HepG2 (cell line): ENCODE results near the gene SYCE3. TPM values are rescaled to one million over a fixed set of nuclear protein-coding genes. Genes with fewer than 3 reads are reported as not detected.
A peak's percentile ranks its signal among the peaks of the same experiment; 100 is the strongest.

Source experiments
- HDAC2 ChIP-seq: sonication (generic); formaldehyde crosslinking; IDR thresholded peaks from 2 replicates; pipeline ENCODE4 v1.4.0; 2020; ENCODE audit warnings: missing genetic modification reagents
- MAZ ChIP-seq, 2 experiments: sonication (generic) in 1 of 2; formaldehyde crosslinking in 1 of 2; IDR thresholded peaks; 2 replicates each; pipeline versions ENCODE4 v1.5.0 to v1.6.1; 2012 to 2020; ENCODE audit warnings: low read depth in 2 of 2, mild to moderate bottlenecking in 2 of 2, borderline replicate concordance in 1 of 2, improper control_type of control experiment in 1 of 2, low read length in 1 of 2, missing genetic modification reagents in 1 of 2, moderate library complexity in 1 of 2
- REL ChIP-seq: sonication (generic); formaldehyde crosslinking; conservative IDR thresholded peaks from 2 replicates; pipeline ENCODE4 v1.8.0; 2022; ENCODE audit warnings: mild to moderate bottlenecking, missing genetic modification reagents, moderate library complexity
- THAP8 ChIP-seq: sonication (generic); formaldehyde crosslinking; IDR thresholded peaks from 2 replicates; pipeline ENCODE4 v1.5.1; 2020; ENCODE audit warnings: missing genetic modification reagents, mild to moderate bottlenecking, borderline replicate concordance
- THAP9 ChIP-seq: sonication (generic); formaldehyde crosslinking; IDR thresholded peaks from 2 replicates; pipeline ENCODE4; 2020; ENCODE audit warnings: missing genetic modification reagents, mild to moderate bottlenecking, borderline replicate concordance
- TOPORS ChIP-seq: sonication (generic); formaldehyde crosslinking; IDR thresholded peaks from 2 replicates; pipeline ENCODE4 v1.8.0; 2023; ENCODE audit warnings: mild to moderate bottlenecking, missing genetic modification reagents
- ZBTB39 ChIP-seq: sonication (generic); formaldehyde crosslinking; IDR thresholded peaks from 2 replicates; pipeline ENCODE4 v1.5.0; 2020; ENCODE audit warnings: missing genetic modification reagents
- ZNF501 ChIP-seq: sonication (generic); formaldehyde crosslinking; IDR thresholded peaks from 2 replicates; pipeline ENCODE4 v1.5.1; 2020; ENCODE audit warnings: mild to moderate bottlenecking, moderate library complexity, missing genetic modification reagents
- ZNF570 ChIP-seq: sonication (generic); formaldehyde crosslinking; IDR thresholded peaks from 2 replicates; pipeline ENCODE4 v1.4.0; 2020; ENCODE audit warnings: mild to moderate bottlenecking, missing genetic modification reagents, borderline replicate concordance
- ZNF614 ChIP-seq: IDR thresholded peaks from 2 replicates; pipeline ENCODE4 v1.6.1; 2018; ENCODE audit warnings: missing biosample characterization, missing genetic modification reagents, inconsistent platforms, borderline replicate concordance
- ZSCAN25 ChIP-seq: sonication (generic); formaldehyde crosslinking; IDR thresholded peaks from 2 replicates; pipeline ENCODE4 v1.8.0; 2022; ENCODE audit warnings: mild to moderate bottlenecking, missing genetic modification reagents
- polyA plus RNA-seq, 8 experiments: library from polyadenylated mRNA; depleted of rRNA in 3 of 8; stranded (reverse) in 7 of 8; unstranded in 1 of 8; fragments of >200 nt; fragmentation: Illumina TruSeq in 4 of 8; extraction: Trizol in 4 of 8; gene quantifications; 2 replicates each; pipeline versions ENCODE4 v1.2.1 to v1.2.3, GENCODE V29; 2011 to 2016; ENCODE audit warnings: low read depth in 4 of 8, missing spikeins in 1 of 8, mixed read lengths in 1 of 8; ENCODE audit not compliant: insufficient read depth in 1 of 8
- total RNA-seq, 5 experiments: library from RNA; depleted of rRNA; stranded (reverse); fragments of >200 nt; fragmentation: Illumina TruSeq; extraction: Trizol; gene quantifications; 2 replicates each; pipeline ENCODE4 v1.2.3, GENCODE V29; 2016; ENCODE audit warnings: low read depth in 1 of 5
- TF ChIP-seq, protein P1 (sequence below): sonication (generic); formaldehyde crosslinking; IDR thresholded peaks from 2 replicates; pipeline ENCODE4 v1.4.0; 2020; ENCODE audit warnings: mild to moderate bottlenecking, missing genetic modification reagents
- TF ChIP-seq, protein P2 (sequence below): sonication (generic); formaldehyde crosslinking; conservative IDR thresholded peaks from 2 replicates; pipeline ENCODE4 v1.8.0; 2022; ENCODE audit warnings: missing genetic modification reagents

Gene SYCE3
- total and polyA plus RNA-seq, 2 of the 13 experiments (the other 11 are each of a cell fraction or from before 2014, with no cell fraction given): not detected

GRCh38 chr22:50530580-50530876 lies 32.2 kb downstream of the SYCE3 start (continued):
- TF ChIP-seq, protein P1, sequence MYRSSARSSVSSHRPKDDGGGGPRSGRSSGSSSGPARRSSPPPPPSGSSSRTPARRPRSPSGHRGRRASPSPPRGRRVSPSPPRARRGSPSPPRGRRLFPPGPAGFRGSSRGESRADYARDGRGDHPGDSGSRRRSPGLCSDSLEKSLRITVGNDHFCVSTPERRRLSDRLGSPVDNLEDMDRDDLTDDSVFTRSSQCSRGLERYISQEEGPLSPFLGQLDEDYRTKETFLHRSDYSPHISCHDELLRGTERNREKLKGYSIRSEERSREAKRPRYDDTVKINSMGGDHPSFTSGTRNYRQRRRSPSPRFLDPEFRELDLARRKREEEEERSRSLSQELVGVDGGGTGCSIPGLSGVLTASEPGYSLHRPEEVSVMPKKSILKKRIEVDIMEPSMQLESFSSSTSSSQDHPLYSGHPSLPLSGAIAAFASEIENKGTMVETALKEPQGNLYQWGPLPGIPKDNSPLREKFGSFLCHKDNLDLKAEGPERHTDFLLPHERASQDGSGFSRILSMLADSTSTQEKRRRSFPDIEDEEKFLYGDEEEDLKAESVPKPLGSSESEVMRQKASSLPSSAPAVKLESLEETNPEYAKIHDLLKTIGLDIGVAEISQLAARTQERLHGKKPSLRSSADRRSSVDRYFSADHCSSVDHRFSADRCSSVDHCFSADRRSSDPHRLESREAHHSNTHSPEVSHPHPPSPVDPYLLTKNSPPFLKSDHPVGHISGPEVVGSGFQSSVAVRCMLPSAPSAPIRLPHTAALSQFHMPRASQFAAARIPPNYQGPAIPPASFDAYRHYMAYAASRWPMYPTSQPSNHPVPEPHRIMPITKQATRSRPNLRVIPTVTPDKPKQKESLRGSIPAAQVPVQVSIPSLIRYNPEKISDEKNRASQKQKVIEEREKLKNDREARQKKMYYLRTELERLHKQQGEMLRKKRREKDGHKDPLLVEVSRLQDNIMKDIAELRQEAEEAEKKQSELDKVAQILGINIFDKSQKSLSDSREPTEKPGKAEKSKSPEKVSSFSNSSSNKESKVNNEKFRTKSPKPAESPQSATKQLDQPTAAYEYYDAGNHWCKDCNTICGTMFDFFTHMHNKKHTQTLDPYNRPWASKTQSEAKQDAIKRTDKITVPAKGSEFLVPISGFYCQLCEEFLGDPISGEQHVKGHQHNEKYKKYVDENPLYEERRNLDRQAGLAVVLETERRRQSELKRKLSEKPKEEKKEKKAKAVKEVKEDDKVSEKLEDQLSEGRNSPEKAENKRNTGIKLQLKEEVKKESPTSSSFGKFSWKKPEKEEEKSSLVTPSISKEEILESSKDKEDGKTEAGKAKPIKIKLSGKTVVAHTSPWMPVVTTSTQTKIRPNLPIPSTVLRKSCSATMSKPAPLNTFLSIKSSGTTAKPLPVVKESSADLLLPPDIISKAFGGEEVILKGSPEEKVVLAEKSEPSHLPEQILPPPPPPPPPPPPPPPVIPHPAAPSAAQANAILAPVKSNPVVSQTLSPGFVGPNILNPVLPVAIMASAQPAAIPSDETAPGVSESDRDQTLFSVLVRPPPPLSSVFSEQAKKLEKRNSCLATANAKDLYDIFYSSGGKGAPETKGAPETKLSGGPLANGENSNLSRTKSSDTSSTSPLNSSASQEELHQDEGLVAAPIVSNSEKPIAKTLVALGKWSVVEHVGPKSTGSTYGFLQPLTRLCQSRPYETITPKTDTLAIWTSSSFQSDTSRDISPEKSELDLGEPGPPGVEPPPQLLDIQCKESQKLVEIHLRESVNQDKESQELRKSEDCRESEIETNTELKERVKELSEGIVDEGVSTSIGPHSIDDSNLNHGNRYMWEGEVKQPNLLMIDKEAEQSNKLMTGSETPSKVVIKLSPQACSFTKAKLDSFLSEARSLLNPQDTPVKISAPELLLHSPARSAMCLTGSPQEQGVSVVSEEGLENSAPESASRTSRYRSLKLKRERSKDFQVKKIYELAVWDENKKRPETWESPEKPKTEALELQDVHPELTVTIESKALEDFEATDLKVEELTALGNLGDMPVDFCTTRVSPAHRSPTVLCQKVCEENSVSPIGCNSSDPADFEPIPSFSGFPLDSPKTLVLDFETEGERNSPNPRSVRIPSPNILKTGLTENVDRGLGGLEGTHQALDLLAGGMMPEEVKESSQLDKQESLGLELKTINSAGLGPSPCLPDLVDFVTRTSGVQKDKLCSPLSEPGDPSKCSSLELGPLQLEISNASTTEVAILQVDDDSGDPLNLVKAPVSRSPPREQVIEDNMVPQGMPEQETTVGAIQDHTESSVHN (CRISPR knock-in tag): 0 out of 2 replicates have a peak, but pooled peaks have one; percentile 3
- no peak for TF ChIP-seq THAP8 (CRISPR knock-in tag)
- TF ChIP-seq, protein P2, sequence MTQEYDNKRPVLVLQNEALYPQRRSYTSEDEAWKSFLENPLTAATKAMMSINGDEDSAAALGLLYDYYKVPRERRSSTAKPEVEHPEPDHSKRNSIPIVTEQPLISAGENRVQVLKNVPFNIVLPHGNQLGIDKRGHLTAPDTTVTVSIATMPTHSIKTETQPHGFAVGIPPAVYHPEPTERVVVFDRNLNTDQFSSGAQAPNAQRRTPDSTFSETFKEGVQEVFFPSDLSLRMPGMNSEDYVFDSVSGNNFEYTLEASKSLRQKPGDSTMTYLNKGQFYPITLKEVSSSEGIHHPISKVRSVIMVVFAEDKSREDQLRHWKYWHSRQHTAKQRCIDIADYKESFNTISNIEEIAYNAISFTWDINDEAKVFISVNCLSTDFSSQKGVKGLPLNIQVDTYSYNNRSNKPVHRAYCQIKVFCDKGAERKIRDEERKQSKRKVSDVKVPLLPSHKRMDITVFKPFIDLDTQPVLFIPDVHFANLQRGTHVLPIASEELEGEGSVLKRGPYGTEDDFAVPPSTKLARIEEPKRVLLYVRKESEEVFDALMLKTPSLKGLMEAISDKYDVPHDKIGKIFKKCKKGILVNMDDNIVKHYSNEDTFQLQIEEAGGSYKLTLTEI (CRISPR knock-in tag): no peak
- TF ChIP-seq REL (CRISPR knock-in tag): no peak
- no peak for TF ChIP-seq HDAC2 (CRISPR knock-in tag)
- no peak for TF ChIP-seq ZSCAN25 (CRISPR knock-in tag)
- no peak for TF ChIP-seq TOPORS (CRISPR knock-in tag)
- no peak for TF ChIP-seq ZNF501 (CRISPR knock-in tag)
- no peak for TF ChIP-seq ZNF614 (CRISPR knock-in tag)
- TF ChIP-seq ZNF570 (CRISPR knock-in tag): no peak
- no peak for TF ChIP-seq MAZ (IDR thresholded peaks at IDR 0.05; ENCODE audit: borderline replicate concordance, low read depth, low read length)
- no peak for TF ChIP-seq MAZ (CRISPR knock-in tag; IDR thresholded peaks at IDR 0.05; ENCODE audit: low read depth)
- no peak for TF ChIP-seq ZBTB39
- TF ChIP-seq THAP9: no peak
